Activated CD8-positive, alpha-beta memory T cell treated with anti-CD3 and anti-CD28 coated beads for 4 hours (primary cell): ENCODE data around the gene GFRA1.
"Not testable (repeated sequence)": the region's sequence is repeated elsewhere in the genome, so short reads cannot be mapped to it uniquely, and the experiment has no call there.

Experiments used
- DNase-seq, 2 donors: peaks; one replicate each; pipeline ENCODE4 v3.0.0-alpha.2; 2020; ENCODE audit warnings: low read depth in 2 of 2

Gene GFRA1

GRCh38 chr10:116197946-116198675 is 74.9 kb downstream of the GFRA1 start:
- DNase-seq: no peak

- no peak for DNase-seq
Measured at GRCh38 chr10:116195583-116195982, 77.4 kb downstream of the GFRA1 start.

GRCh38 chr10:116195039-116195438 is 78.0 kb downstream of the GFRA1 start:
- DNase-seq: no peak

GRCh38 chr10:116194061-116194460 is 78.9 kb downstream of the GFRA1 start:
- no peak for DNase-seq

GRCh38 chr10:116190883-116191282 is 82.1 kb downstream of the GFRA1 start:
- DNase-seq: no peak

GRCh38 chr10:116186273-116186672 is 86.7 kb downstream of the GFRA1 start:
- no peak for DNase-seq

- DNase-seq: no peak
Measured at GRCh38 chr10:116185199-116185867, 87.7 kb downstream of the GFRA1 start.

GRCh38 chr10:116184512-116184794 is 88.6 kb downstream of the GFRA1 start:
- DNase-seq: no peak

- no peak for DNase-seq
Measured at GRCh38 chr10:116183733-116184511, 89.1 kb downstream of the GFRA1 start.

- DNase-seq: no peak
Measured at GRCh38 chr10:116182426-116182825, 90.6 kb downstream of the GFRA1 start.

GRCh38 chr10:116178086-116178605 is 94.9 kb downstream of the GFRA1 start:
- no peak for DNase-seq

GRCh38 chr10:116175231-116175630 is 97.8 kb downstream of the GFRA1 start:
- DNase-seq: no peak

GRCh38 chr10:116171505-116171904 is 101.5 kb downstream of the GFRA1 start:
- no peak for DNase-seq

GRCh38 chr10:116170815-116171250 is 102.2 kb downstream of the GFRA1 start:
- DNase-seq: no peak

- no peak for DNase-seq
Measured at GRCh38 chr10:116169782-116170445, 103.1 kb downstream of the GFRA1 start.

GRCh38 chr10:116168745-116169144 is 104.3 kb downstream of the GFRA1 start:
- DNase-seq: no peak

GRCh38 chr10:116168329-116168728 is 104.7 kb downstream of the GFRA1 start:
- DNase-seq: no peak

- not testable (repeated sequence) for DNase-seq
Measured at GRCh38 chr10:116165941-116166340, 107.1 kb downstream of the GFRA1 start.

- no peak for DNase-seq
Measured at GRCh38 chr10:116164291-116164690, 108.7 kb downstream of the GFRA1 start.

- DNase-seq: no peak
Measured at GRCh38 chr10:116163333-116164131, 109.5 kb downstream of the GFRA1 start.

- DNase-seq: no peak
Measured at GRCh38 chr10:116162851-116163250, 110.2 kb downstream of the GFRA1 start.
